ENCODE measurements around the gene IPCEF1. TPM values are rescaled to one million over a fixed set of nuclear protein-coding genes. Genes with fewer than 3 reads are reported as not detected.
"Not testable (repeated sequence)": the region's sequence is repeated elsewhere in the genome, so short reads cannot be mapped to it uniquely, and the experiment has no call there.

IPCEF1 gene
- total and polyA plus RNA-seq, 4 experiments from 2014 or later = 67.7 to 97.7 (median 82.2) TPM

- H3K9me3 ChIP-seq (ENCODE audit: control insufficient read depth in 1 of 2, low read length in 2 of 2); POLR2A ChIA-PET (ENCODE audit: partially characterized antibody): not testable (repeated sequence)
Measured at GRCh38 chr6:154334147-154334546, 22.5 kb downstream of the IPCEF1 start.

GRCh38 chr6:154331750-154332149, 24.9 kb downstream of the IPCEF1 start:
- Histone ChIP-seq H3K36me3 (ENCODE audit: insufficient read depth, low read length) (no peaks in the 10 kb centered on the region), H3K27me3 (ENCODE audit: insufficient read depth, low read length) (no peaks in the 10 kb centered on the region), H3K27ac (ENCODE audit: low read depth, low read length) (no peak overlapping the region), H3K4me1 (ENCODE audit: insufficient read depth, low read length) (no peaks in the 10 kb centered on the region), H3K9me3 (ENCODE audit: control insufficient read depth in 1 of 2, low read length in 2 of 2) (no peaks in the 10 kb centered on the region), H3K4me3 (ENCODE audit: low read length in 2 of 2) (no peak overlapping the region)
- ChIA-PET CTCF (ENCODE audit: partially characterized antibody) (no interaction called here), POLR2A (ENCODE audit: partially characterized antibody) (no interaction called here)
- Mint-ChIP-seq H3K27me3 (peaks cover 2% of the 10 kb centered on the region in 2 donors), H3K36me3 (no peaks in the 10 kb centered on the region), H3K4me1 (peaks cover 0 to 4% (median 2%) of the 10 kb centered on the region in 4 donors), H3K4me3 (no peak overlapping the region), H3K9me3 (peaks cover 0 to 4% (median under 1%) of the 10 kb centered on the region in 8 donors), H3K27ac (no peak overlapping the region)
- DNase-seq = no peak
- intact Hi-C loops (cut with micrococcal nuclease) = no loop called here

More at GRCh38 chr6:154334147-154334546, 22.5 kb downstream of the IPCEF1 start:
- H3K4me1 ChIP-seq (ENCODE audit: insufficient read depth, low read length); H3K27me3 Mint-ChIP-seq; H3K4me3 ChIP-seq (ENCODE audit: low read length in 2 of 2); H3K27me3 ChIP-seq (ENCODE audit: insufficient read depth, low read length); H3K4me1 Mint-ChIP-seq; H3K9me3 Mint-ChIP-seq; H3K36me3 ChIP-seq (ENCODE audit: insufficient read depth, low read length); intact Hi-C loops (cut with micrococcal nuclease); H3K27ac Mint-ChIP-seq; H3K27ac ChIP-seq (ENCODE audit: low read depth, low read length); CTCF ChIA-PET (ENCODE audit: partially characterized antibody); DNase-seq; H3K36me3 Mint-ChIP-seq; H3K4me3 Mint-ChIP-seq: not testable (repeated sequence)

- intact Hi-C loops (cut with micrococcal nuclease) = no loop called here
- Histone ChIP-seq H3K4me1 (ENCODE audit: insufficient read depth, low read length) (no peaks in the 10 kb centered on the region), H3K36me3 (ENCODE audit: insufficient read depth, low read length) (no peaks in the 10 kb centered on the region), H3K27me3 (ENCODE audit: insufficient read depth, low read length) (no peaks in the 10 kb centered on the region), H3K27ac (ENCODE audit: low read depth, low read length) (no peak overlapping the region), H3K4me3 (ENCODE audit: low read length in 2 of 2) (no peak overlapping the region), H3K9me3 (ENCODE audit: control insufficient read depth in 1 of 2, low read length in 2 of 2) (no peaks in the 10 kb centered on the region)
- ChIA-PET CTCF (ENCODE audit: partially characterized antibody) (interaction anchor here (1.2 to 2.0 kb wide), 2 partner anchors 14 to 52 kb away, joined by 3 to 4 read pairs; no protein-coding TSS in a partner anchor), POLR2A (ENCODE audit: partially characterized antibody) (no interaction called here)
- peaks cover 0 to 2% of the 10 kb centered on the region in 2 donors for H3K27me3 Mint-ChIP-seq
- peaks cover 0 to 4% (median 0%) of the 10 kb centered on the region in 8 donors for H3K9me3 Mint-ChIP-seq
- no peak for DNase-seq
- peak overlapping the region in 2 of 8 donors; percentile 15 to 27 for H3K4me3 Mint-ChIP-seq
- H3K27ac Mint-ChIP-seq = peak overlapping the region in 1 of 7 donors; percentile 48
- no peaks in the 10 kb centered on the region for H3K36me3 Mint-ChIP-seq
- peaks cover 0 to 4% (median 2%) of the 10 kb centered on the region in 4 donors for H3K4me1 Mint-ChIP-seq
Measured at GRCh38 chr6:154329350-154330170, 27.0 kb downstream of the IPCEF1 start.

- not testable (repeated sequence) for H3K4me1 ChIP-seq (ENCODE audit: insufficient read depth, low read length); H3K4me1 Mint-ChIP-seq
Measured at GRCh38 chr6:154327313-154327712, 29.3 kb downstream of the IPCEF1 start.

GRCh38 chr6:154325142-154325541, 31.5 kb downstream of the IPCEF1 start:
- Mint-ChIP-seq H3K9me3 (no peaks in the 10 kb centered on the region), H3K36me3 (no peaks in the 10 kb centered on the region), H3K27me3 (peaks cover 0 to 4% of the 10 kb centered on the region in 2 donors), H3K4me3 (no peak overlapping the region), H3K4me1 (peaks cover 0 to 4% (median 2%) of the 10 kb centered on the region in 4 donors), H3K27ac (no peak overlapping the region)
- DNase-seq = no peak
- Histone ChIP-seq H3K27me3 (ENCODE audit: insufficient read depth, low read length) (no peaks in the 10 kb centered on the region), H3K4me3 (ENCODE audit: low read length in 2 of 2) (no peak overlapping the region), H3K9me3 (ENCODE audit: control insufficient read depth in 1 of 2, low read length in 2 of 2) (no peaks in the 10 kb centered on the region), H3K4me1 (ENCODE audit: insufficient read depth, low read length) (no peaks in the 10 kb centered on the region), H3K36me3 (ENCODE audit: insufficient read depth, low read length) (no peaks in the 10 kb centered on the region), H3K27ac (ENCODE audit: low read depth, low read length) (no peak overlapping the region)
- ChIA-PET POLR2A (ENCODE audit: partially characterized antibody) (no interaction called here), CTCF (ENCODE audit: partially characterized antibody) (no interaction called here)
- intact Hi-C loops (cut with micrococcal nuclease) = no loop called here

More at GRCh38 chr6:154327313-154327712, 29.3 kb downstream of the IPCEF1 start:
- H3K27me3 Mint-ChIP-seq; intact Hi-C loops (cut with micrococcal nuclease); H3K27ac ChIP-seq (ENCODE audit: low read depth, low read length); POLR2A ChIA-PET (ENCODE audit: partially characterized antibody); CTCF ChIA-PET (ENCODE audit: partially characterized antibody); H3K36me3 ChIP-seq (ENCODE audit: insufficient read depth, low read length); H3K4me3 ChIP-seq (ENCODE audit: low read length in 2 of 2); H3K9me3 ChIP-seq (ENCODE audit: control insufficient read depth in 1 of 2, low read length in 2 of 2); H3K4me3 Mint-ChIP-seq; DNase-seq; H3K36me3 Mint-ChIP-seq; H3K27me3 ChIP-seq (ENCODE audit: insufficient read depth, low read length); H3K9me3 Mint-ChIP-seq: not testable (repeated sequence)
- H3K27ac Mint-ChIP-seq = peak overlapping the region in 1 of 7 donors; percentile 5

- Histone ChIP-seq H3K9me3 (ENCODE audit: control insufficient read depth in 1 of 2, low read length in 2 of 2) (no peaks in the 10 kb centered on the region), H3K27ac (ENCODE audit: low read depth, low read length) (no peak overlapping the region), H3K4me1 (ENCODE audit: insufficient read depth, low read length) (no peaks in the 10 kb centered on the region), H3K27me3 (ENCODE audit: insufficient read depth, low read length) (no peaks in the 10 kb centered on the region), H3K36me3 (ENCODE audit: insufficient read depth, low read length) (no peaks in the 10 kb centered on the region), H3K4me3 (ENCODE audit: low read length in 2 of 2) (no peak overlapping the region)
- no peaks in the 10 kb centered on the region for H3K4me1 Mint-ChIP-seq
- H3K27me3 Mint-ChIP-seq = peaks cover 1 to 2% of the 10 kb centered on the region in 2 donors
- ChIA-PET CTCF (ENCODE audit: partially characterized antibody) (no interaction called here), POLR2A (ENCODE audit: partially characterized antibody) (no interaction called here)
- intact Hi-C loops (cut with micrococcal nuclease) = no loop called here
- H3K9me3 Mint-ChIP-seq = no peaks in the 10 kb centered on the region
- no peak for DNase-seq
- H3K4me3 Mint-ChIP-seq = no peak overlapping the region
- no peak overlapping the region for H3K27ac Mint-ChIP-seq
- no peaks in the 10 kb centered on the region for H3K36me3 Mint-ChIP-seq
Measured at GRCh38 chr6:154320181-154320580, 36.4 kb downstream of the IPCEF1 start.

GRCh38 chr6:154319231-154319858, 37.3 kb downstream of the IPCEF1 start:
- Mint-ChIP-seq H3K4me3 (no peak overlapping the region), H3K27ac (no peak overlapping the region), H3K36me3 (no peaks in the 10 kb centered on the region), H3K27me3 (peaks cover 1 to 2% of the 10 kb centered on the region in 2 donors), H3K4me1 (no peaks in the 10 kb centered on the region), H3K9me3 (no peaks in the 10 kb centered on the region)
- Histone ChIP-seq H3K27ac (ENCODE audit: low read depth, low read length) (no peak overlapping the region), H3K9me3 (ENCODE audit: control insufficient read depth in 1 of 2, low read length in 2 of 2) (no peaks in the 10 kb centered on the region), H3K4me1 (ENCODE audit: insufficient read depth, low read length) (no peaks in the 10 kb centered on the region), H3K4me3 (ENCODE audit: low read length in 2 of 2) (no peak overlapping the region), H3K27me3 (ENCODE audit: insufficient read depth, low read length) (no peaks in the 10 kb centered on the region), H3K36me3 (ENCODE audit: insufficient read depth, low read length) (no peaks in the 10 kb centered on the region)
- no peak for DNase-seq
- ChIA-PET CTCF (ENCODE audit: partially characterized antibody) (no interaction called here), POLR2A (ENCODE audit: partially characterized antibody) (no interaction called here)
- intact Hi-C loops (cut with micrococcal nuclease) = no loop called here
